Endothelial cell of umbilical vein (primary cell): ENCODE results near the gene LDLRAD3. TPM values are rescaled to one million over a fixed set of nuclear protein-coding genes. Genes with fewer than 3 reads are reported as not detected.

Experiments used
- BruUV-seq: library from RNA; stranded (reverse); fragments of 400-500 nt; replicated peaks from 2 replicates; lab custom pipeline; 2021; lab: Mats Ljungman, UMichigan
- CTCF ChIA-PET: fragments of 300-600, 350-600 bp; sonication (Branson Sonifier 250); formaldehyde crosslinking; loops from one replicate; lab custom pipeline; 2021; ENCODE audit warnings: antibody characterized with exemption, inconsistent platforms; lab: Charles Lee
- POLR2A ChIA-PET: fragments of 300-600, 350-600 bp; sonication (Branson Sonifier 250); formaldehyde crosslinking; loops from one replicate; lab custom pipeline; 2021; ENCODE audit warnings: antibody characterized with exemption, inconsistent platforms; lab: Charles Lee
- DNase-seq: peaks from one replicate; pipeline ENCODE4 v3.0.0-alpha.2; 2011; ENCODE audit warnings: low read depth, low spot score
- FAIRE-seq: peaks from 2 replicates; lab custom pipeline; 2011; peaks lifted over from hg19 to GRCh38; lab: Jason Lieb, UNC
- H2AFZ ChIP-seq: 2 replicates; pipeline ENCODE4 v1.6.0; 2012; ENCODE audit warnings: low read depth, low read length, control low read depth, inconsistent platforms
- H3K27ac ChIP-seq: 2 replicates; pipeline ENCODE4 v1.5.1; 2011; ENCODE audit warnings: low read depth, mild to moderate bottlenecking, control low read depth, low read length, moderate library complexity; ENCODE audit not compliant: insufficient read depth
- H3K27me3 ChIP-seq, 2 experiments: 2 replicates each; pipeline versions ENCODE4 v1.6.0 to v1.6.1; 2011; ENCODE audit warnings: low read length in 2 of 2, mixed read lengths in 1 of 2; ENCODE audit not compliant: control insufficient read depth in 2 of 2, insufficient read depth in 2 of 2
- H3K36me3 ChIP-seq, 2 experiments: 2 replicates in 1 of 2; 3 replicates in 1 of 2; pipeline ENCODE4 v1.5.1; 2011; ENCODE audit warnings: low read length in 2 of 2, mild to moderate bottlenecking in 1 of 2, moderate library complexity in 1 of 2; ENCODE audit not compliant: control insufficient read depth in 2 of 2, insufficient read depth in 2 of 2; ENCODE audit errors: extremely low read depth in 1 of 2
- H3K4me1 ChIP-seq: 3 replicates; pipeline ENCODE4 v1.5.1; 2011; ENCODE audit warnings: mild to moderate bottlenecking, low read length; ENCODE audit not compliant: control insufficient read depth, insufficient read depth; ENCODE audit errors: extremely low read depth
- H3K4me2 ChIP-seq: 2 replicates; pipeline ENCODE4 v1.6.1; 2011; ENCODE audit warnings: low read length, control low read depth, mixed read lengths; ENCODE audit not compliant: insufficient read depth
- H3K4me3 ChIP-seq, 3 experiments: fragments of 200-600 bp in 1 of 3; sonication (generic), shearing (Covaris generic) in 1 of 3; replicated peaks in 1 of 3; 2 replicates each; pipeline ENCODE4 v1.5.1; 2011 to 2016; ENCODE audit warnings: control low read depth in 3 of 3, low read length in 3 of 3, mild to moderate bottlenecking in 2 of 3, inconsistent platforms in 1 of 3, low read depth in 1 of 3, moderate library complexity in 1 of 3; ENCODE audit not compliant: insufficient read depth in 1 of 3
- H3K79me2 ChIP-seq: 2 replicates; pipeline ENCODE4 v1.6.0; 2012; ENCODE audit warnings: low read length, inconsistent platforms; ENCODE audit not compliant: control insufficient read depth, insufficient read depth
- H3K9ac ChIP-seq: replicated peaks from 2 replicates; pipeline ENCODE3; 2011; ENCODE audit warnings: low read length, control low read depth; ENCODE audit not compliant: insufficient read depth; ENCODE audit errors: extremely low read depth
- H3K9me1 ChIP-seq: replicated peaks from 3 replicates; pipeline ENCODE4 v1.6.0; 2011; ENCODE audit warnings: mild to moderate bottlenecking, low read length; ENCODE audit not compliant: control insufficient read depth, insufficient read depth; ENCODE audit errors: extremely low read depth
- H3K9me3 ChIP-seq: replicated peaks from 2 replicates; pipeline ENCODE4 v1.5.1; 2012; ENCODE audit warnings: low read length, inconsistent platforms; ENCODE audit not compliant: control insufficient read depth, insufficient read depth
- H4K20me1 ChIP-seq: replicated peaks from 2 replicates; pipeline ENCODE3; 2011; ENCODE audit warnings: mild to moderate bottlenecking, low read length; ENCODE audit not compliant: control insufficient read depth, insufficient read depth; ENCODE audit errors: extremely low read depth
- CTCF ChIP-seq, 2 donors: IDR thresholded peaks; 1 replicate in 1 of 2; 2 replicates in 1 of 2; pipeline ENCODE4 v1.5.1; 2011; ENCODE audit warnings: low read length in 2 of 2, mild to moderate bottlenecking in 2 of 2, moderate library complexity in 2 of 2, control low read depth in 1 of 2, inconsistent platforms in 1 of 2, low read depth in 1 of 2; ENCODE audit not compliant: insufficient read depth in 1 of 2; ENCODE audit errors: extremely low read depth in 1 of 2
- EZH2 ChIP-seq: IDR thresholded peaks from 2 replicates; pipeline ENCODE4 v1.6.1; 2012; ENCODE audit warnings: borderline replicate concordance, low read depth, mild to moderate bottlenecking, moderate library complexity, low read length, inconsistent platforms; ENCODE audit not compliant: severe bottlenecking
- FOS ChIP-seq: IDR thresholded peaks from 2 replicates; pipeline ENCODE4 v1.6.1; 2011; ENCODE audit warnings: mild to moderate bottlenecking, low read length, moderate library complexity, borderline replicate concordance; ENCODE audit not compliant: insufficient read depth
- GATA2 ChIP-seq: IDR thresholded peaks from 2 replicates; pipeline ENCODE4 v1.7.0; 2011; ENCODE audit warnings: low read depth, mild to moderate bottlenecking, moderate library complexity, mixed read lengths, low read length; ENCODE audit not compliant: insufficient read length, insufficient read depth
- JUN ChIP-seq: IDR thresholded peaks from 2 replicates; pipeline ENCODE4 v1.6.1; 2011; ENCODE audit warnings: borderline replicate concordance, low read depth; ENCODE audit not compliant: insufficient read length, insufficient read depth
- MYC ChIP-seq: IDR thresholded peaks from one replicate; pipeline ENCODE4 v1.6.1; 2011; ENCODE audit warnings: mild to moderate bottlenecking, low read depth, low read length
- POLR2A ChIP-seq: IDR thresholded peaks from 2 replicates; pipeline ENCODE4 v1.6.1; 2012; ENCODE audit warnings: low read depth, mild to moderate bottlenecking, control low read depth, low read length
- POLR2AphosphoS5 ChIP-seq: IDR thresholded peaks from 2 replicates; pipeline ENCODE4 v1.6.1; 2012; ENCODE audit warnings: low read depth, mild to moderate bottlenecking, control low read depth, low read length, moderate library complexity; ENCODE audit not compliant: insufficient read depth
- dilution Hi-C: fragments of 300-500 bp; cut with MboI; formaldehyde crosslinking; loops from one replicate; pipeline ENCODE4 v1.15.0; 2019; ENCODE audit warnings: low sequenced_read_pairs; ENCODE audit not compliant: extremely low pct_ligation_motif_present
- intact Hi-C: fragments of 100-400 bp; cut with micrococcal nuclease; formaldehyde crosslinking; loops from one replicate; pipeline ENCODE4 v1.10.0; 2022
- polyA plus RNA-seq, 4 experiments: library from polyadenylated mRNA; depleted of rRNA in 3 of 4; stranded (reverse) in 3 of 4; unstranded in 1 of 4; fragments of >200 nt; gene quantifications; 2 replicates each; pipeline versions ENCODE4 v1.2.1 to v1.2.3, GENCODE V29; 2011 to 2012; ENCODE audit warnings: missing spikeins in 1 of 4
- total RNA-seq: library from RNA; stranded (reverse); gene quantifications from 2 replicates; pipeline ENCODE4 v1.2.3, GENCODE V29; 2021
- TF ChIP-seq, protein P1 (sequence below): IDR thresholded peaks from 2 replicates; pipeline ENCODE4 v1.6.1; 2011; ENCODE audit not compliant: insufficient read depth, insufficient read length

Gene LDLRAD3
- total and polyA plus RNA-seq, 2 donors (not counting 3 experiments of a cell fraction or from before 2014, with no cell fraction given) = 17.9 to 25.1 TPM

GRCh38 chr11:36247493-36247892 lies 303.6 kb downstream of the LDLRAD3 start:
- Histone ChIP-seq H3K4me1 (no peaks in the 10 kb centered on the region), H3K36me3 (no peaks in the 10 kb centered on the region), H4K20me1 (no peaks in the 10 kb centered on the region), H3K27ac (no peak overlapping the region), H3K4me2 (no peak overlapping the region), H3K9me3 (no peaks in the 10 kb centered on the region), H3K4me3 (no peak overlapping the region), H3K27me3 (peaks cover 6 to 13% of the 10 kb centered on the region in 2 experiments), H3K9ac (no peak overlapping the region), H3K79me2 (no peaks in the 10 kb centered on the region), H3K9me1 (no peaks in the 10 kb centered on the region), H2AFZ (no peak overlapping the region)
- ChIA-PET CTCF (interaction anchor here (1.0 to 3.2 kb wide), 3 partner anchors 11 to 426 kb away, joined by 3 to 28 read pairs (median 16); no protein-coding TSS in a partner anchor), POLR2A (no interaction called here)
- DNase-seq (no peak), FAIRE-seq (no peak)
- dilution Hi-C loops = no loop called here
- intact Hi-C loops = no loop called here
- TF ChIP-seq MYC = no peak
- TF ChIP-seq POLR2AphosphoS5 = no peak
- no peak for TF ChIP-seq CTCF (IDR thresholded peaks at IDR 0.05; ENCODE audit: extremely low read depth in 1 of 2, insufficient read depth in 1 of 2, low read depth in 1 of 2, low read length in 2 of 2)
- TF ChIP-seq GATA2 = no peak
- TF ChIP-seq, protein P1, sequence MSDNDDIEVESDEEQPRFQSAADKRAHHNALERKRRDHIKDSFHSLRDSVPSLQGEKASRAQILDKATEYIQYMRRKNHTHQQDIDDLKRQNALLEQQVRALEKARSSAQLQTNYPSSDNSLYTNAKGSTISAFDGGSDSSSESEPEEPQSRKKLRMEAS = no peak
- TF ChIP-seq FOS = no peak
- no peak for TF ChIP-seq JUN
- no peak for TF ChIP-seq EZH2
- no peak for TF ChIP-seq POLR2A
- BruUV-seq = no TSS peak
